Measurements from ENCODE around the gene KRT32.
"Not testable (repeated sequence)": the region's sequence is repeated elsewhere in the genome, so short reads cannot be mapped to it uniquely, and the experiment has no call there.

KRT32 gene

DNA sequence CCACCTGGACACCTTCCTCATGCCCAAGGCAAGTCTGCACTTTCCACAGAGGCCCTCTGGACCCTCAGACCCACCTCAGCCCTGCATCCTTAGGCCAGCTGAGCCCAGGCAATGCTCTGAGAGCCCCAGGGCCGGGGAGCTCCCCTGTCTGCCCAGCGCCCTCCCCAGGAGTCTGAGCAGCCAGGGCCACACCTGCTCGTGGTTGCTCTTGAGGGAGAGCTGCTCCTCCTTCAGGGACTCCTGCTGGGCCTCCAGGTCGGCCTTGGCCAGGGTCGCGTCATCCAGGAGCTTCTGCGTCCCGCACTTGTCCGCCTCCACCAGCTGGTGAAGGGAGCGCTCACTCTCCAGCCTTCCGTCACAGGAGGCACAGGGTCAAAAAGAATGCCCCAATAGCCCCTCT, 44.6 kb downstream of the KRT32 start:
- DNase-seq, result not testable (repeated sequence)

DNA sequence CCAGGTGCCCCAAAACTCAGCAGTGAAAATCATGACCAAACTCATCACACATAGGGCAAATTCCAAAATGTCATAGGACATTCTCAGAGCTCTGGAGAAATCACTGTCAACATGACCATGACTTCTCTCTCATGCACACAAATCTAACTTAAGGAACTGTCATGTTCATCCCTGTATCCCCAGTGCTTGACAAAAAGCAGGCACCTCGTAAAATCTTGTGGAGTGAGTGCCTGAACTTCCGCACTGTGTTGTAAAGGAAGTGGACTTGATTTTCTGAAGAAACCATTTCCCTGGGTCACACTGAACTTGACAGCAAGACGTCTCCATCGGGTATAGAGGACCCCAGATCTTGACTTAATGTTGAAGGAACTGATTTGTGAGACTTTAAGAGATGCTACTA, 45.6 kb downstream of the KRT32 start:
- no peak for DNase-seq

DNA sequence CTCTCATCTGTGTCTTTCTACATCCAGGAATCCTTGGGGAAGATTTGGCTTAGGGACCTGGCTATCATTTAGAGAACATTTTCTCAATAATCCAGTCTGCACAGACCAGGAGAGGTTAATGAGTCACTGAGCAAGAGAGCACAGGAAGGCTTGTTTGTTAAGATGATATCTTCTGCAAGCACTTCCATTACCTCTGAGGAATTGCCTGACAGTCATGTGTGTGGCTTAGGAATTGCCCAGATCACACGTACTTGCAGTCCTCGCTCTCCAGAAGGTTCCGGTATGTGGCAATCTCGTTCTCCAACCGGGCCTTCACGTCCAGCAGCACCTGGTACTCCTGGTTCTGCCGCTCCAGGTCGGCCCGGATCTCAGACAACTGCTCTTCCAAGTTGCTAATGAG, 46.1 kb downstream of the KRT32 start:
- no peak for DNase-seq

DNA sequence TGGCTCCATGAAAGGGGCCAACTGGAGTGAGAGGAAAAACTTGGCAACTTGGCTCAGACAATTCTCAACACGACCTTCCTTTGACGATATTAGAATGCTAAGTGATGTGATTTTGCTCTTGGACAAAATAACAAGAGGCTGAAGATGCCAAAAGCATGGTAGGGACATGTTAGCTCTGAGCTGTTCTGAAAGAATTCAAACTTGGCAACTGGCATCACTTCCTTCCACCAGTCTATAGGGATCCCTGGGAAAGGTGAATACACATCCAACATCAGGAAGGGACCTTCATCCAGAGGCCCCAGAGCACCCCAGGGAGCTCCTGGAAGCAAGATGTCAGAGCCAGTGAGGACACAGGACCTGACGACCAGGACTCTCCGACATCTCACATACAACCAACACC, 47.1 kb downstream of the KRT32 start:
- no peak for DNase-seq

DNA sequence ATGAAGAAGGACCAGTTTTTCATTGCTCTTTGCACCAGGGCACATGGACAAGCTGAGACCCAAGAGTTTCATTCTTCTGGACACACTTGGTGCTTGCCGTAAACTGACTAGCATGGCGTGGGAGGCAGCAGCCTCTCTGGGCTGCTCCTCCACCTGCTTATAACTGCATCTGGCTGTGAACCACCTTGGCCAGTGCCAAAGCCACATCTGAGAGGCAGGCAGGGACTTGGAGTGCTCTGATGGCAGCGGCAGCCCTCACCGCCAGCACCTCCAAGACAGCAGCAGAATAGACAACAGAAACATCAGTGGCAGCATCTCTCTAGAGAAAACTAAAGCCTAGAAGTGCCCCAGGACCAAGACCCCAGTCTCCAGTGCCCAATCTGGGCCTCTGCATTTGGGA, 47.5 kb downstream of the KRT32 start:
- DNase-seq, result no peak

DNA sequence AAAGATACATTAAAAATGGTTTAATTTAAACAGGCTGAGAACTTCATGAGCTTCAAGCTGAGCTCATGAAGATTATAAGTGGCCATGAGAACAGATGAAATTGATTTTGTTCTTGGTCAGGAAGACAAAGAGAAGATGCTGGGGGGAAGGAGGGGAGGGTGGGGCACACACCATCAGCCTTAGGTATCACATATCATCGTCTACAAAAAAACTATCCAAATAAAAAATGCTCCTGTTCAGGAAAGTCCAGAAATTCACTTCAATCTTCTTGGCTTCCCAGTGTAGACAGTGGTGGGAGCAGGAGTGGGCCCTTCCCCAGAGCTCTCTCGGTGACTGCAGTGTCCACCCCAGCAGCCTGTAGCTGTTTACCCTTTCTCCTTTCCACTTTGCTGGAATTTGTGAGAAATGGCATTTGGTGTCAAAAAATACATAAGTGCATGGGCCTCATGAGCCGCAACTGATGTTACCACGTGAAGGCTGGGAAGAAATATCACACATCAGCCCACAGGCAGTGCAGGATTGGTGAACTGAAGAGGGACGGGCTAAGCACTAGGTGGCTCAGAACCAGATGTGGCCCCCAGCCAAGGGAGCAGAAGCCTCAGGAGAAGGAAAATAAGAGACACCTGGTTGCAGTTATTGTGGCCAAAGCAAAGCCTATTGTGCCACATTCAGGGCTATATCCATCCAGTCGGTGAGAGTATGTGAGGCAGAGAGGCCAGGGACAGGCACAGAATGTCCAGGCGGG, 48.9 kb downstream of the KRT32 start:
- no peak for DNase-seq

DNA sequence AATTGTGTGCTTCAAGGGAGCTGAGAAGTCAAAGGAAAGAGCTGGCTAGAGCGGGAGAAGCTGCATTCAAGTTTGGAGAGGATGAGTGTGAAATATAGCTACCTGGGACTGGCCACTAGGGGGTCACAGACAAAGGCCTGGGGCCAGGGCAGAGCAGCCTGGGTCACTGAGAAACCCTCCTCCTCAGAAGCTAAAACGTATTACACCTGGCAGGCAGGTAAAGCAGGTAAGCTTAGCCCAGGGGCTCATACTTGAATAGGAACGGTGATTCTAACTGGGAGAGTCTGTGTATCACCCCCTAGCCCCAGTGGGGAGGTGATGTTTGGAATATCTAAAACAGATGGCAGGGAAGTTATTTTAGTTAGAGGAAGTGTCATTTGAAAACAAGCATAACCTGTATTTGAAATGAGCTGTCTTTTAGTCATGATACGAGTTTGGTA, 49.6 kb downstream of the KRT32 start:
- DNase-seq, result no peak

DNA sequence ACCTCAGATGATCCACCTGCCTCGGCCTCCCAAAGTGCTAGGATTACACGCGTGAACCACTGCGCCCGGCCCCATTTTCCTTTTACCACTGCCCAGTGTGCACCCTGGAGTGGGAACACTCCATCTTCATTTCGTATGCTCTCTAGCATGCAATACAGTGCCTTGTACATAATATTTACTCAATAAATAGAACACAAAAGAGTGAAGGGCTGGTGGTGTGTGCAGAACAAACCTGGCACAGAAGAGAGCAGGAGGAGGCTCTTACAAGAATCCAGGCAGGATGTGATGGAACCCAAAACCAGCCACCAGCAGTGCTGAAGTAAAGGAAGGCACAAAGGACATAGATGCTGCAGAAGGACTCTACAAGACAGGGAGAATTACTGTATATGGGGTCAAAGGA, 50.1 kb downstream of the KRT32 start:
- DNase-seq, result no peak

DNA sequence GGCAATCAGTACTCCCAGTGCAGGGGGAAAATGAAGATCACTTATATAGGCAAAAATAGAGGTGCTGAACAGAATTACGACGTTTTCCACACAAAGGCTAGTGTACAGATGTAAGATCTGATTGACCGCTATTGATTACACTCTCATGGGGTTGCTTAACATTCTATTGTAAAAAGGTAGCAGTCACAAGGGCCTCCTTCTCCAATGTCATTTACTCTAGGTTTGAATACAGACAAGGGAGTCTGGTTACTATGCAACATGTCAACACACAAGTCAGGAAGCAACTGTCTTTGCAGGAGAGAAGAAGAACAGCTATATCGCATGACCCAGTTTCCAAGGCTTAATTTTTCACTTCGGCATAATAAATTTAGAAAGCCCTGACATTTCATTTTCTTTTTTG, 50.7 kb downstream of the KRT32 start:
- DNase-seq, result no peak

DNA sequence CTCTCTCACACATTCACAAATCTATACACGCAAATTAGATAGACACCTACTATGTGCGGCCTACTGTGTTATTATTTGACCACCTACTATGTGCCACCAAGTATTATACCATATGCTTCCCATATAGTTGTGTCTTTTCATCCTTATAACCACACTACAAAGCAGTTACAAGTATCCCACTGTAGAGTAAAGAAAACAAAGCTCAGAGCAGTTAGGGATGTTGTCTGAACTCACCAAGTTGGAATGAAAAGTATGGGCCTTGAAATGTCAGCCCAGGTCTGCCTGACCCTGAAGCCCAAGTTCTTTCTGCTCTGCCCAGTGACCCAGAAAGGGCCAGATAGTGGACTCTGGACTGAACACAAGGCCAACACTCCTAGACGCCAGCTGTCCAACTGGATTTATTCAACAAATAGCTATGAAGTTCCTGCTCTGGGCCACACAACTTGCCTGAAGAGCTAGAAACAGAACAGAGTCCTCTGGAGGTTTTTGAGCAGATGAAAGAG, 51.3 kb downstream of the KRT32 start:
- DNase-seq, result no peak

DNA sequence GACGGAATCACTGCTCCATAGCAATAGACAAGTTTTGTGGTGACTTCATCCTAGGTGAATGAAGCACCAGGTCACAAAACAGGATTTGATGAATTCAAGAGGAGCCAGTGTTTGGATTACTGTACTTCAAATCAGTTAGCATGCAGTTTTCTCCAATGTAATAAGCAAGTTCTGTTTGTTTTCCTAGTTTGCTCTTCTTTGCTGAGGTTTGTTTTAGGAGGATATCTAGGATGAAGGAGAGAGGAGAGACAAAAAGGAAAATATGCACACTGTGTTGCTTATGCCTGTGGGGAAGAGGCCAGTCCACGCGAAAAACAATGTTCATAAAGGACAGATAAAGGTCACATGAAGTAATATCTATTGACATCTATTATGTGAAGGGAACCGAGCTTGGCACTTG, 51.8 kb downstream of the KRT32 start:
- DNase-seq, result no peak

DNA sequence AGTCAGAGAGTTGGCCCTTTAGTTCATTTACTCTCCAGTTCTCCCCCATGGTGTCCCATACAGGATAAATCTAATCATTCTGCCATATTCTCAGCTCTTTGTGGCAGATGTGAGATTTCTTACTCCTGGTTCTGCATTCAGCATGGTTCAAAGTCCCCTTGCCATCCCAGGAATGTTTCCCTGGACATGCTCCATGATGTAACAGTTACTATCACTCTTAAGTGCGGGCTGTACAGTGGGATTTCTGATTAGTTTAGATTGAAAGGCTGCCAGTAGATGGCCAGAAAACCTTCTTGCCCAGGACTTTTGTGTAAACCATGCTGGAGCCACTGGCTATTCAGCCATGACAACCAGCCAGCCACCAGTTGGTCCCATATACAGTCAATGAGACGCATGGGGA, 53.2 kb downstream of the KRT32 start:
- no peak for DNase-seq

DNA sequence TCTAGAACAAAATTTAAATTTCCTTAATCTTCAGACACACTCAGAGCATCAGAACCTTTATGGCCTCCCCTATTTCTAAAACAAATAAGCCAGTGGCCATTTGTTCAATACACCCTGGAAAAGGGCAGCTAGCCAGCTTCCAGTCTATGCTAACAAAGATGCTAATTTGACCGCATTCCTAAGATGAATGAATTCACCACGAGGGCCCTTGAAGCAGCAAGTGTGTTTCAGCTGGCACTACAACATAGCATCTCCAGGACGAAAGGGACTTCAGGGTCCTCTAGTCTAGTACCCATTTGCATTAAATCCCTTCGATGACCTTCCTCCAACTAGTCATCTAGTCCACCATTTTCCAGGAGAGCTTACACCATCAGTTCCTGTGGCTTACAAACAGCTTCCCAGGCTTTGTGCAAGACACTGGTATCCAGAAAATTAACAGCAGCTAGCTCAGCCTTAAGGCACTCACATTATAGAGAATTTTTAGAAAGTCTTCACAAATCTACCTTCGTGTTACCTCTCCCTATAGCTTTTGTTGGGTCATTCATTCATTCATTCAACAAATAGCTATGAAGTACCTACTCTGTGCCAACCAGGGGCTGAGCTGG, 53.7 kb downstream of the KRT32 start:
- no peak for DNase-seq

DNA sequence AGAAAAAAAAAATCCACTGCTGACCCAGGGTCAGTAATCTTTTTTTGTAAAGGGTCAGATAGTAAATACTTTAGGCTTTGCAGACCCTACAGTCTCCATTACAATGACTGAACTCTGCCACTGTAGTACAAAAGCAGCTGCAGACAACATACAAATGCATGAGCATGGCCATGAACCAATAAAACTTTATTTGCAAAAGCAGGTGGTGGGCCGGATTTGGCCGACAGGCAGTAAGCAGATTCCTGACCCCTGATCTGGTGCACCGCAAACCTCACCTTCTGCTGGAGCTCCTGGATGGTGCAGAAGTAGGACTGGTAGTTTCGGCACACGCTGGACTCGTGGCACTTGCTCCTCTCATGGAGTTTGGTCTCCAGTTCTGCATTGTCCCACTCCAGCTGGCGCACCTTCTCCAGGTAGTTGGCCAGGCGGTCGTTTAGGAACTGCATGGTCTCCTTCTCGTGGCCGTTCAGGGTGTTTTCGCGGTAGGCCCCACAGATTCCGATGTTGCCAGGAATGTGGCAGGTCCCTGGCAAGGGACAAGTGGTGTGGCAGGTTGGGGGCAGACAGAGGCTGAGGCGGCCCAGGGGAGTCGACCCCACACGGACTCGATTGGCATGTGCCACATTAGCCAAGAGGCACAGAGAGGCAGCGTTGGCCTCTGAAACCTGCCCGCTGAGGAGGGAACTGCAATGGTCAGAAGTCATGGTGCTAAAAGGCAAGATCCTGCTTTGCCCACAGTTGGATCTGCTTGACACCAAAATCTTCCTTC, 55.9 kb downstream of the KRT32 start:
- DNase-seq, result no peak

All from activated CD8-positive, alpha-beta memory T cell treated with anti-CD3 and anti-CD28 coated beads for 24 hours (primary cell).